GM18505 (cell line): ENCODE measurements around the gene TFF1.
A peak's percentile ranks its signal among the peaks of the same experiment; 100 is the strongest.

Source experiments
- ATAC-seq: cut with Tn5 transposase; IDR thresholded peaks from one replicate; pipeline ENCODE4 v1.9.1; 2021; ENCODE audit not compliant: unreplicated experiment
- POLR2A ChIP-seq: IDR thresholded peaks from 4 replicates; pipeline ENCODE4 v1.6.1; 2011; ENCODE audit warnings: borderline replicate concordance; ENCODE audit not compliant: insufficient read depth, insufficient read length; ENCODE audit errors: extremely low read depth

Gene TFF1

GRCh38 chr21:42395302-42395701 is 29.0 kb upstream of the TFF1 start:
- no peak for TF ChIP-seq POLR2A
- ATAC-seq: no peak

GRCh38 chr21:42393443-42393950 is 27.2 kb upstream of the TFF1 start:
- ATAC-seq: peak; percentile 26
- no peak for TF ChIP-seq POLR2A

GRCh38 chr21:42392731-42393442 is 26.6 kb upstream of the TFF1 start:
- ATAC-seq: peak; percentile 72
- no peak for TF ChIP-seq POLR2A

GRCh38 chr21:42391297-42391696 is 25.0 kb upstream of the TFF1 start:
- no peak for TF ChIP-seq POLR2A
- ATAC-seq: no peak

DNA sequence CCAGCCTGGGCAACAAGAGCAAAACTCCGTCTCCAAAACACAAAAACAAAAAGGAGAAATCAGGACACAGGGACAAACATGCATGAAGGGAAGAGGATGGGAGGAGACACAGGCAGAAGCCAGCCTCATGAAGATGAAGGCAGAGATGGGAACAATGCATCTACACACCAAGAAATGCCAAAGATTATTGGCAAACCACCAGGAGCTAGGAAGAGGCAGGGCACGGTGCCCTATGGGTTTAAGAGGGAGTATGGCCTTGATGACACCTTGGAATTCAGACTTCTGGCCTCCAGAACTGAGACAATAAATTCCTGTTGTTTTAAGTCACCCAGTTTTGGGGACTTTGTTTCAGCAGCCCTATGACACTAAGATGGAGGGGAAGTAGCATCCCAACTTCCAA is 24.4 kb upstream of the TFF1 start:
- no peak for TF ChIP-seq POLR2A
- ATAC-seq: no peak

- TF ChIP-seq POLR2A: no peak
- no peak for ATAC-seq
Observed at GRCh38 chr21:42390193-42390592, 23.9 kb upstream of the TFF1 start.

DNA sequence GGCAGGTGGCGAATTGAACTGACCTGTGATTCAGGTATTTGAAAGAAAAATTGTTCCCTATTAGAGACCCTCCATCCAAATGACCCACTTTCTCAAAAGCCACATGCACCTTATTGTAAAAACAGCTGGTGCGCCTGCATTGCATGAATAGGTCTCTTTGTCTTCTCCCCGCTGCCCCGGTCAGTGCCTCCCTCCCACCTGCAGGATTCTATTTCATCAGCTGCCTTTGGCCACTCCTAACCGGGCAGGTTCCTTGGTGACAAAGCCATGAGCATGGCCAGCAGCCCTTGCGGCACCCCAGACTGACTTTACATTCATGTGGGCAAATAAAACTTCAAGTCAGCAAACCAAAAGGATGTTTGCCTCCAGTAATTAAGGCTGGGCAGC is 23.1 kb upstream of the TFF1 start:
- ATAC-seq: no peak
- no peak for TF ChIP-seq POLR2A

- ATAC-seq: no peak
- no peak for TF ChIP-seq POLR2A
Observed at GRCh38 chr21:42388740-42389448, 22.6 kb upstream of the TFF1 start.

DNA sequence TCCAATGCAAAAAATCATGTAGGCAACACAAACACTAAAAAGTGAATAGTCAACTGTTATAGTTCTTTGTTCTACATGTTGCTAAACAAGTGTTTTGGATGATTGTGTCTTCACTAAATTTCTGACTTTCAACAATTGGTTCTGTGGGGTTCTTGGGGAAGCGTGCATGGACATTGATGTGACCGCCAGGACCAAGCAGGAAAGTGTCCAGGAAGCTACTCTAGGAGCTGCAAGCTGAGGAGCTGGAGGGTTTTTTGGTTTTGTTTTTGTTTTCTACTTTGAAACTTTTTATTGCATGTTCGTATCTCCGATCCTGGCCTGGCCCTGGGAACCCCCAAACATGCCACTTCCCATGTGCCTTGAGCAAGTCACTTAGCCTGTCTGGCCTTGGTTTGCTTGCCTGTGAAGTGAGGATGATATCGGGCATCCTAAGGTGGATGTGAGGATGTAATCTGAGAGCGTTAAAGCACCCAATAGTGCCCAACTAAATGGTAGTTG is 21.6 kb upstream of the TFF1 start:
- TF ChIP-seq POLR2A: no peak
- no peak for ATAC-seq

- ATAC-seq: no peak
- TF ChIP-seq POLR2A: no peak
Observed at GRCh38 chr21:42387164-42387563, 20.8 kb upstream of the TFF1 start.

- ATAC-seq: no peak
- TF ChIP-seq POLR2A: no peak
Observed at GRCh38 chr21:42386034-42386591, 19.8 kb upstream of the TFF1 start.

- TF ChIP-seq POLR2A: no peak
- ATAC-seq: no peak
Observed at GRCh38 chr21:42385619-42386018, 19.3 kb upstream of the TFF1 start.

- ATAC-seq: no peak
Observed at GRCh38 chr21:42384989-42385388, 18.7 kb upstream of the TFF1 start.

More at GRCh38 chr21:42384989-42385388, 18.7 kb upstream of the TFF1 start:
- no peak for TF ChIP-seq POLR2A
